HG03460 (cell line): ENCODE results near the gene DCAF6.
A peak's percentile ranks its signal among the peaks of the same experiment; 100 is the strongest.
"Not testable (repeated sequence)": the region's sequence is repeated elsewhere in the genome, so short reads cannot be mapped to it uniquely, and the experiment has no call there.

Experiments
- ATAC-seq: cut with Tn5 transposase; IDR thresholded peaks from one replicate; pipeline ENCODE4 v1.9.1; 2021; ENCODE audit not compliant: unreplicated experiment

DCAF6 gene

GRCh38 chr1:167924102-167924501 is 12.4 kb upstream of the DCAF6 start:
- ATAC-seq: no peak

DNA sequence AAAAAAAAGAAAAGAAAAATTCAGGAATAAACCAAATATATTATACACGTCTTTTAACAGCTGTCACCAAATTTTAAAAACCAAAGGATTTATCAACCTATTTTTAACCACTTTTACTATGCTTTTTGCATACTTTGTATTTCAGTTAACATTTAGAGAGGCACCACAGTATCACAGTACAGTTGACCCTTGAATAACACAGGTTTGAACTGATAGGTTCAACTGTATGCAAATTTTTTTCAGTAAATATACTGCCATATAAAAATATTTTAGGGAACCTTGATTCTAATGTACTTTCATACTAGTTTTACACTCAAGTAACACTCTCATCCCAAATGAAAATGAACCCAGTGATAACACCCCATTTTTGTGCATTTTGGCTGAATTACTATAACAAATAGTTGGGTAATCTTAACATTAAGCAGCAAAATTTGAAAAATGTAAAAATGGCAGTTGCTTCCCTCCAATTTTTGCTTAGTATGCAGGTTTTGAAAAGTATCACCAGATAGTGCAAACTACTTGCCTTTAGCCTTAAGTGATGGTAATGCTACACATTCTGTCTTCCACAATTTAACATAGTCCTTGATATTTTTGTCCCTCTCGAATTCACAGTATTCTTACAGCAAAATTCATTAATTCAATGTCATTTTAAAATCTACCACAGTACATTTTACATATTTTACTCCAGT is 11.8 kb upstream of the DCAF6 start:
- no peak for ATAC-seq

- no peak for ATAC-seq
Measured at GRCh38 chr1:167926486-167926997, 9.9 kb upstream of the DCAF6 start.

- peak; percentile 64 for ATAC-seq
Measured at GRCh38 chr1:167927046-167927754, 9.3 kb upstream of the DCAF6 start.

- no peak for ATAC-seq
Measured at GRCh38 chr1:167928457-167928852, 8.0 kb upstream of the DCAF6 start.

DNA sequence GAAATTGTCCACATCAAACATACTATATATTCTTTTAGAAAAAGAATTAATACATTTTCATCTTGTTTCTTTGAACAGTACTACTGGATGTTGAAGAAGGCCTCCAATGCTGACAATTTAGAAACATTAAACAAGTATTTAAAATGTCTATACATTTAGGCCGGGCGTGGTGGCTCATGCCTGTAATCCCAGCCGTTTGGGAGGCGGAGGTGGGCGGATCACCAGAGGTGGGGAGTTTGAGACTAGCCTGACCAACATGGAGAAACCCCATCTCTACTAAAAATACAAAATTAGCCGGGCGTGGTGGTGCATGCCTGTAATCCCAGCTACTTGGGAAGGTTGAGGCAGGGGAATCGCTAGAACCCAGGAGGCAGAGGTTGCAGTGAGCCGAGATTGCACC is 7.6 kb upstream of the DCAF6 start:
- not testable (repeated sequence) for ATAC-seq

GRCh38 chr1:167929725-167930124 is 6.8 kb upstream of the DCAF6 start:
- ATAC-seq: no peak

GRCh38 chr1:167933788-167934187 is 2.7 kb upstream of the DCAF6 start:
- ATAC-seq: no peak

DNA sequence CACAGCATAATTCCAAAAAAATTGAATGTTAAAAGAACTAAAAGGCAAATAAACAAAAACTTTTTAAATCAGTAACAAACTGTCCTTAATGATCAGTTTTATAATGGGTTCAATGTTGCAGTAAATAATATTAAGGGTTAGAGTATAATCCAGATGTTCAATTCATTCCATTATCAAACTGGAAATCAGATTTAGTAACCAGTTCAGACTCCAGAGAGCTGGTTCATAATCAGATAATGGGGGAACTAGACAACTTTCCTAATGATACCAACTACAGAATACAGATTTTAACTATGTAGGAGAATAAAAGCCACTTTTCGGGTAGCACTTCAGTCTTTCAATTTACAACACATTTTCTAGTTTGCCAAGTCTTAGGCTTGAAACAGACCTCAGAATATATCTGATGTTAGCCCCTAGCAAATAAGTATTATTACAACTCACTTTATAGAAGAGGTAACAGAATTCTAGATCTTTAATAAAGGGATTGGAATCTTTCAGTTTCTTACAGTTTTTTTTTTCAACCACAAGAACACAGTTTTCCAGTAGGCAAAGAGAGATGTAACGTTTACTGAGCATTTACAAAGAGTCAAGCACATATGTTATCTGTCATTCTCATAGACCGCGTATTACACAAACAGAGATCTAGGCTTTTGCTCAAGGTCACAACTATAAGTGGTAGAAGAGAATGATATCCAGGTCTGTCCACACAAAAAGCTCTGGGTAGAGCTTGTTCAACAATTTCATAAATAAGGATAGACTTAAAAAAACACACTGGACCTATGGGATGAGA is 1.9 kb upstream of the DCAF6 start:
- ATAC-seq: no peak

DNA sequence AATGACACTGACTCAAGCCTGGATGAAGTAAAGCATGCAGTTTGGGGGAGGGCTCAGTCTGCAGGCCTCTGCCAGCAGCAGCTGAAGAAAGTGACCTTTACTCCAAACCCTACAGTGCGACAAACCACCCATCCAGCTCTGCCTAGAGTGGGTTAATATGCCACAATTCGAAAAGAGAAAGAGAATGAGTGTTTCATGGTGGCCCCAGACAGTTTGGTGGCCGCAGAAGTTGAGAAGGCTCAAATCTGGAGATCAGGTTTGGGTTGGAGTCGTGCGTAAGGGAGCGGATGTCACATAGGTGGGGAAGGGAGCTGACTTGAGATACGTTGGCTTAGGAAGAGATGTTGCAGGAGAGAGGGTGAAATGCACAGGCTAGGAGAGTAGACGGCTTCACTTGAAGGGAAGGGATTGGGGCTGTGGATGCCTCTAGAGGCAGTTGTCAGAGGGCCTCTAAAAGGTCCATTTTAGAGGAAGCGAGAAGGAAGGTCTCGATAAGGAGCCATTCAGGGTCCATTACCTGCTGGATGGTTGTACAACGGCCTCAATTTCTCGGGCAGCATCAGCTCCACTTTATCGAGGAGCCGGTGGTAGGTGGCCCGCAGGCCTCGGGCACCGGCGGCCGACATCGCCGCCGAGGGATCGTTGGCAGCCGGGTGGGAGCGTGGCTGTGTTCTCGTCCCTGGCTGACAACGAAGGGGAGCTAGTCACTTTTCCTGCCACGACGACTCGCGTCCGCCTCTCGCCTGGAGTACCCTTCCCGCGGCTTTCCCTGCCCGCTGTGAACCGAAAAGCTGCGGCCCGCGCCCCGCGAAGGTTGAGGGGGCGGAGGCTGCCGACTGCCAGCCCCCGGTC is 1.0 kb upstream of the DCAF6 start:
- ATAC-seq: peak; percentile 5

DNA sequence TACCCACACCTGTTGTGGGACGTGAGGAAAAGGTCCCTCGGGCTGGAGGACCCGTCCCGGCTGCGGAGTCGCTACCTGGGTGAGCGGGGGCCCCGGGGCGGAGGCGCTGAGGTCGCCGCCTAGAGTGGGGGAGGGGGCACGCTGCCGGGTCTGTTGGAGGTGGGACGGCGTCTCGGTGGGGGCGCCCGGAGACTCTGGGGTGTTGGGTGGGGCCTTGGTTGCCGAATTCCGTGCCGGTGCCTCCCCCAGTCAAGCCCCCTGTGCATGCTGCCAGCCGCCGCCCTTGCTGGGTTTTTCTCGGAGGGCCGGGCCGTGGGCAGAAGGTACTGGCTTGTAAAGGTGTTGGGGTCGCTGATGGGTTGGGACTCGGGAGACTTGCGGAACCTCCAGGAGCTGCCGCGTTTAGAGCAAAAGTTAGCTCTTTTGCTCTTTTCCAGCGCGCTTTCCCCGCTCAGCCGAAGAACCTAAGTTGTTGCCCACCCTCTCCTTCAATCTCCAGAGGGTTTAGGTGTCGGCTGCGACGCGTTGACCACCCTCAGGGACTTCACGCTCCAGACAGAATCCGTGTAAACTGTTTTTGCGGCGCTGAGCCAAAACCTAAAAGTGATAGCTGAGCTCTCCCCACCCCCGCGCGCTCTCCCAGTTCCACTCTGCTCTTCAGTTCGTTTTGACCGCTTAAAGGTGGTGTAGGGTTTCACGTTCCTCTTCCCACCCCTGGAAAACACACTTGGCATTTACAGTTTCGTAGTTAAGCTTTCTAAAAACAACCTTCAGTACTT is 636 bp downstream of the DCAF6 start, which contains the start of gene MPC2:
TSS of gene MPC2 (minus strand) at position 143 of the 779 bp plus-strand sequence. CDS start 1,231 bp downstream, outside the sequence.
- peak; percentile 18 for ATAC-seq

DNA sequence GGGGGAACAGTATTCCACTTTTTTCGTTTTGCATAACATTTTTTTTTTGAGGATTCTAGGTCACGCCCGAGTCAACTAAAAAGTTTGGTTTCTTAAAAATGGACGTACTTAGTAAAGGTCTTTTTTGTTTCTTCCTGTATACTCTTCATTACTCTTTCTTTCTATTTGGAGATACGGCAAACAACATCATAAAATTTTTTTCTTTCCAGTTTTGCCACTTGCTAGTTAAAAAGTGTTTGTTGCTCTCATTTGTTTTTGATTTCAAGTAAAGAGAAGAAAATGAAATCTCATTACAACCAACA is 1.2 kb downstream of the DCAF6 start:
- no peak for ATAC-seq

DNA sequence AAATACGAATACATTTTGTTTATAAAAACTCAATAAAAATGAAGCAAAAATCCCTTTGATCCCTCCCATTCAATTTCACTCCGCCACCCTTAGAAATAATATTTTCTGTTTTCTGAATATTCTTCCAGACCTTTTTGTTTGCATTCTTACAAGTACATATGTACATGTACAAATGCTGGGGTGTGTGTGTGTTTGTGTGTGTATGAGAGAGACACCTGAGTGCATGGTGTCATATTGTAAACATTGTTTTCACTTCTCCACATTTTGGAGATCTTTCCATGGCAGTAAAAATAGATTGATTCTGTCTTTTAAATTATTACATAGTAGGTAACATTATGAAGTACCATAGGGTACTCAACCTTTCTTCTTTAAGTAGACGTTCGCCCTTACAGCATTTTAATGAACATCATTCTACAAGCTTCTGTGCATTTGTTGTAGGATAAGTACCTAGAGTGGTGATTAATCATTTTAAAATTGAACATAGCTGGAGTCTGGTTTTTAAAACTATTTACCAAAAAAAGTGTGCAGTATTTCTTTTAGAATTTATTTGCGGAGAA is 1.7 kb downstream of the DCAF6 start:
- ATAC-seq: no peak

- no peak for ATAC-seq
Measured at GRCh38 chr1:167940264-167940663, 3.8 kb downstream of the DCAF6 start.

DNA sequence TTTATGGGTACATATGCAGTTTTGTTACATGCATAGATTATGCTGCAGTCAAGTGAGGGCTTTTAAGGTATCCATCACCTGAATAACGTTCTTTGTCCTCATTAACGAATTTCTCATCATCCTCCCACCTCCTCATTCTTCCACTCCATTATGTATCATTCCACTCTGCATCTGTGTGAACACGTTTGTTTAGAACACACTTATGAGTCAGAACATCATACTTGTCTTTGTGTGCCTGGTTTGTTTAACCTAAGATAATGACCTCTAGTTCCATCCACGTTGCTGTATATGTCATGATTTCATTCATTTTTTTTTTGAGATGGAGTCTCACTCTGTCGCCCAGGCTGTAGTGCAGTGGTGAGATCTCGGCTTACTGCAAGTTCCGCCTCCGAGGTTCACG is 7.1 kb downstream of the DCAF6 start:
- ATAC-seq: no peak

DNA sequence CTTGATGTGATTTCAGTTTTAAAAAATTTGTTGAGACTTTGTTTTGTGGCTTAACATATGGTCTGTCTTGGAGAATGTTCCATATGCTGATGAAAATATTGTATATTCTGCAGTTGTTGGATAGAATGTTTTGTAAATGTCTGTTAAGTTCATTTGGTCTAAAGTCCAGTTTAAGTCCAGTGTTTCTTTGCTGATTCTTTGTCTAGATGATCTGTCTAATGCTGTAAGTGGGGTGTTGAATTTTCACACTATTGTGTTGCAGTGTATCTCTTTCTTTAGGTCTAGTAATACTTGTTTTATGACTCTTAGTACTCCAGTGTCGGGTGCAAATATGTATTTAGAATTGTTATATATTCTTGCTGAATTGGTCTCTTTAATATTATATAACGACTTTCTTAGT is 11.2 kb downstream of the DCAF6 start:
- no peak for ATAC-seq

DNA sequence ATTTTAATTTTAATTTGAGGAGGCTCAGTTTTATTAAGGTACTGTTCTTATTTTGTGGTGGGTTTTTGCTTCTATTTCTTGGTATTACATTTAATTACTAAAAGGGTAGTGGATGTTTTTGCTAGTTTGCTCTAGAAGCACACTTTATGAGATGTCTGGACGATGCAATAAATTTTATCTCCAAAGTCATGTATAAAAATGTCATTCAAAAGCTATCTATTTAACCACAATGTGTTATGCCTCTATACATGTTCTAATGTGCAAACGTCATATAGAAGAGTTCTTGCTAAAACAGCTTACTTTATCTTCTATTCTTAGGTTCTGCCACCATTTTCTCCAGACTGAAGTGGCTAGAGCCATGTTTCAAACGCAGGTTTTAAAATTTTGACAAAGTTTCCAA is 13.3 kb downstream of the DCAF6 start:
- no peak for ATAC-seq

- no peak for ATAC-seq
Measured at GRCh38 chr1:167950569-167950968, 14.1 kb downstream of the DCAF6 start.

GRCh38 chr1:167955915-167956314 is 19.4 kb downstream of the DCAF6 start:
- ATAC-seq: no peak

DNA sequence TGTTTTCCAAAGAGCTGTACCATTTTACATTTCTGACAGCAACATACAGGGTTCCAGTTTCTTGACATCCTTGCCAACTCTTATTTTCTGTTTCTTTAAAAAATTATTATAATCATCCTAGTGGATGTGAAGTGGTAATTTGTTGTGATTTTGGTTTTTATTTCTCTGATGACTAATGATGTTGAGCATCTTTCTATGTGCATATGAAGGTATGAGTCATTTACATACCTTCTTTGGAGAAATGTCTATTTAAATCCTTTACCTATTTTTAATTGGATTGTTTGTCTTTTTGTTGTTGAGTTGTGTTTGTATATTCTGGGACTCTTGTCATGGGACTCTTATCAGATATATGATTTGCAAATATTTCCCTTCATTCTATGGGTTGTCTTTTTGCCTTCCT is 21.2 kb downstream of the DCAF6 start:
- no peak for ATAC-seq
